ENCODE data around the gene KLHDC1.
A peak's percentile ranks its signal among the peaks of the same experiment; 100 is the strongest.
"Not testable (repeated sequence)": the region's sequence is repeated elsewhere in the genome, so short reads cannot be mapped to it uniquely, and the experiment has no call there.

KLHDC1 gene

GRCh38 chr14:49727171-49727570 is 34.3 kb downstream of the KLHDC1 start:
- no peak for DNase-seq

GRCh38 chr14:49732896-49733295 is 40.0 kb downstream of the KLHDC1 start:
- DNase-seq, result no peak

DNA sequence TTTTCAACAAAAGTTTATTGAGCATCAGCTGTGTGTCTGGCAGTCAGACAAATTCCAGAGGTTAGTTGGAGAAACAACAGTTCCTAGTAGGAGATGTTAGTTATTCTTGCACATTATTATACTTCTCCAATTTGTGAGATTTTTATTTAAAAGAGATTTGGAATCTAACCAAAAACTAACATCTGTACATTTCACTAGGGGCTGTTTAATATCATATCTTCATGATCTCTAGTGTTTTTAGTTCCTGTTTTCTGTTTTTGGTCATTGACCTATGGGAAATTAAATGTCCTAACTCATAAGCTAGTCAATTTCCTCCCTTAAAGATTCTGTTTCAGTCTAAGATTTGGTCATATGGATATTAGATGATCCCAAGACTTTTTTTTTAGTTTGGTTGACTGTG is 40.9 kb downstream of the KLHDC1 start:
- DNase-seq, result no peak

DNA sequence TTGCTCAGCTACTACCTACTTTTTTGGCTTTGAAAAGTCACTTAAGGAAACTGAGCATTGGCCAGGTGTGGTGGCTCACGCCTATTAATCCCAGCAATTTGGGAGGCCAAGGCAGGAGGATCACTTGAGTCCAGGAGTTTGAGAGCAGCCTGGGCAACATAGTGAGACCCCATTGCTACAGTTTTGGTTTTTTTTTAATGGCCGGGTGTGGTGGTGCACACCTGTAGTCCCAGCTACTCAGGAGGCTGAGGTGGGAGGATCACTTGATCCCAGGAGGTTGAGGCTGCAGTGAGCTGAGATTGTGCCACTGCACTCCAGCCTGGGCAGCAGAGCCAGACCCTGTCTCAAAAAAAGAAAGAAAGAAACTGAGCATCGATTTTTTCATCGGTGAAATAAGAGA is 42.7 kb downstream of the KLHDC1 start:
- DNase-seq, result not testable (repeated sequence)

GRCh38 chr14:49745191-49745590 is 52.3 kb downstream of the KLHDC1 start:
- DNase-seq, result no peak

DNA sequence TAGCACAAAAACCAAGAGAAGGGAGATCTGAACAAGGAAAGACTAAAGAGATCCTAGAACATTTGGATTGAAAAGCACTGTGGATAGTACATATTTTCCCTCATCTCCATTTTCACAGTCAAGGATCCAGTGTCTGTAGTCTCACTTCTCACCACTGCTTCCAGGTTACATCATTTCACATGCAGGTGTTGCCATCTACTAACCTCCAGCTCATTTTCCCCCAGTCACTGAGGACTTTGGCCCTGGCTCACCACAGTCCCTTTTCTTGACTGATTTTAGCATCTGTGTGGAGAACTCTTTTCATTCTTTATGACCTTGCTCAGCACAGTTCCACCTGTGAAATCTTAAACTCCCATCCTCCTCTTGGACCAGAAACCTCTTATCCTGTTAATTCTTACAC is 53.6 kb downstream of the KLHDC1 start:
- DNase-seq, result not testable (repeated sequence)

- DNase-seq, result no peak
These were observed 61.7 kb downstream of the KLHDC1 start for GRCh38 chr14:49754570-49755097.

GRCh38 chr14:49755378-49755777 is 62.5 kb downstream of the KLHDC1 start:
- DNase-seq, result no peak

DNA sequence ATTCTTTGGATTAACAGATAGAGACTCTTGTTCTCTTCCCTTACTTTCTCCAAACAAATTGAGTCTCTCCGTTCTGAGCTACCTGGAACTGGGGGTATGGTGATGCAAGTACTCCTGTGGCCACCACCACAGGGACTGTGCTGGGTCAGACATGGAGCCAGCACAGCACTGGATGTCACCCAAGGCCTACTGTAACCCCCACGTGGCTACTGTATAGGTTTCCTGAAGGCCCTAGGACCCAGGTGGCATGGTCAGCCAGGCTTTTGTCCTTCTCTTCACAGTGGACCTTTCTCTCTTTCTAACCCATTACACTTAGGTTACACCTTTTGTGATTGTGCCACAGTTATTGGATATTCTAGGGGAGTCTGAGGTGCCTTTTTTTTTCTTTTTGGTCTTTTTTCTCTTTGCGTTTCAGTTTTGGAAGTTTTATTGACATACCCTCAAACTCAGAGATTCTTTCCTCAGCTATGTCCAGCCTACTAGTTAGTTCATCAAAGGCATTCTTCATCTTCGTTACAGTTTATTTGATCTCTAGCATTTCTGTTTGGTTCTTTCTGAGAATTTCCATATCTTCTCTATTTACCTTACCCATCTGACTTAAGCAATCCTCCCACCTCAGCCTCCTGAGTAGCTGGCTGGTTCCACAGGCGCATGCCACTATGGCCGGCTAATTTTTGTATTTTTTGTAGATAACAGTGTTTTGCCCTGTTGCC is 69.1 kb downstream of the KLHDC1 start:
- no peak for DNase-seq

GRCh38 chr14:49766839-49767238 is 73.9 kb downstream of the KLHDC1 start:
- no peak for DNase-seq

DNA sequence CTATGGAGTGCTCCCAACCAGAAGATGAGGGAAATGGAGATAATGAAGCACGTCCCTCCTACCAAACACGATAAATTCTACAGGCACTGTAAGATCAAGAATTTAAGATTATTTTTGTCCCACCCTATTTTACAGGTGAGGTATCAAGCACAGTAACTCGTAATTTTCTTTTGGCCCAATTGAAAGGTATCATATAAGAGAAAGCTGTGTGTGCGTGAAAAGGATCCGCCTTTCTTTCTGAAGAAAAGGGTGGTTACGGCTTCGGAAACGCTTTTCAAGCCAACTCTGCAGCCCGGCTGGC is 74.3 kb downstream of the KLHDC1 start:
- DNase-seq, result no peak

GRCh38 chr14:49767571-49768300 is 74.8 kb downstream of the KLHDC1 start, which contains the start of gene KLHDC2:
KLHDC2 (plus strand) TSS chr14:49768153; CDS start chr14:49768469, 316 bp downstream.
- peak; percentile 91 to 92 for DNase-seq

DNA sequence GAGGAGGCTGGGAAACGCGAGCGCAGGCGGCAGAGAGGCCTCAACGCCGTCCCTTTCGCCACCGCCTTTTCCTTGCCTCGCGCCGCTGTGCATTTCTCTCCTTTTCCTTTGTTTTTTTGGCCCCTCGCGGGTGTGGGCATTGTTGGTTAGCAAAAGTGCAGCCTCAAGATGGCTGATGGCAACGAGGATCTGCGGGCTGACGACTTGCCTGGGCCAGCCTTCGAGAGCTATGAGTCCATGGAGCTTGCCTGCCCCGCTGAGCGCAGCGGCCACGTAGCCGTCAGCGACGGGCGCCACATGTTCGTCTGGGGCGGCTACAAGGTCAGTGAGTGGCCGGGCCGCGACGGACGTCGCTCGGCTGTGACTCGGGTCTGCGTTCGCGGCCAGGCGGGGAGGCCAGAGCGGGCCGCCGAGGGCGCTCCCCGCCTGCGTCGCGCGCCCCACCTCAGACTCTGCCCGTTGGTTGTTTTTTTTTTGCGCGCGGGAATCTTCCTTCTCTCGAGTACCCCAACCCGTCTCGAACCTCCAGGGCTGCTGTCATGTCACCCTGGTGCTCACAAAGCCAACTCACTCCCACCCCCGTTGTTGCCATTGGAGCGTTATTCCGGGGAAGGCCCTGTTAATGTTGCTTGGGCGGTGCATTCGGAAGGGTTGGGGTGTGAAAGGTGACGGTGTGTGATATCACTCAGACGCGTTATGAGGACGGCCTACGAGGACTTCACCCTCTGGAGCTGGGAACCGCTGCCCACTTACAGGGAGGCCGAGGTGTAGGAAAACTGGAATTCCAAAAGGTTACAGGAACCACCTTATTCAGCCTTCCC is 75.6 kb downstream of the KLHDC1 start:
- peak; percentile 76 to 84 for DNase-seq

DNA sequence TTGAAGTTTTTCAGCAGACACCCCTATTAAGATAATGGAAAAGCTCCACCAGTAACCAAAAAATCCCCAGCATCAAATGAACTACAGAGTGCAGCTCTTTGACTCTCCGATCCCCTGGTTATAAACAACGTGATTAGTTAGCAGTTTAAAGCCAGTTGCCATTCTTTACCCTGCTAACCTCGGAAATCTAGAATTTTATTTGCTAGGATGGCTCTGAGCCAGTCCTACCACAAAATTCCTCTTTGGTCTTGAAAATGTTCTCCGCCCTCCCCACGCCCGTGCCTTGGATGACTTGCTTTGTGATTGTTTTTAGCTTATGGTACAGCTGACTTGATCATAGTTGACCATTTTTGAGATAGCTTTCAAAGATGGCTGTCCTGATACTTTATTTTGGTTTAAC is 76.3 kb downstream of the KLHDC1 start:
- no peak for DNase-seq

- no peak for DNase-seq
These were observed 76.8 kb downstream of the KLHDC1 start for GRCh38 chr14:49769581-49770211.

DNA sequence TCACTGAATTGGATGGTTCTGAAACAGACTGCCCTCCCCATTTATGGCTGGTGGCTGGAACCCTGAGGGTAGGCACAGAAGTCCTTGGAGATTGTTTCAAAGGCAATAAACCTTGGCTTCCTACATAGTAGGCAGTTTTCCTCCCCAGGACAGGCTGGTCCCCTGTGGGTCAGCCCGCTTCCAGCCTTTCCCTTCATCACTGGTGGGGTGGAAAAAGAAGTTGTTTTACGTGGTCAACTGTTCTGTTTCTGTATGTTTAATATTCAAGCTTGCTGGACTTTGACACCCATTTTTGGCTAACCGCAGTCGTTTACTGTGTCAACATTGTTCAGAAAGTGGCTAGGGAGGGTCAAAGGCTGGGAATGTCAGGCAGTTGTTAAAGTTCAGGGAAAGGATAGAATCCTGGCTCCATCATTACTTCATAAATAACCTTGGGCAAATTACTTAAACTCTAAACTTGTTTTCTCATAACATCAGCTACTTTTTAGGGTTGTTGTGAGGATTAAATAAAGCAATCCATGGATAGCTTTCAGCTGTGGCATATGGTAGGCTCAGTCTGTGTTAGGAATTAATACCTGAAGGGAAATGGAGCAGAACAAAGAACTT is 77.4 kb downstream of the KLHDC1 start:
- DNase-seq, result no peak

DNA sequence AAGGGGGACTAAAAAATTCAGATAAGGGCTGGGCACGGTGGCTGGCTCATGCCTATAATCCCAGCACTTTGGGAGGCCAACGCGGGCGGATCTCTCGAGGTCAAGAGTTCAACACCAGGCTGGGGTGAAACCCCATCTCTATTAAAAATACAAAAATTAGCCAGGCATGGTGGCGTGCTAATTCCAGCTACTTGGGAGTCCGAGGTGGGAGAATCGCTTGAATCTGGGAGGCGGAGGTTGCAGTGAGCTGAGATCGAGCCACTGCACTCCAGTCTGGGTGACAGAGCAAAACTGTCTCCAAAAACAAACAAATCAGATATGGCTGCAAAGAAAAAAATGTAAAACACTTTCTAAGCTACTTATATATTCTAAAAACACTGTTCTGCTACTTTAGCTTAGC is 78.8 kb downstream of the KLHDC1 start:
- DNase-seq, result not testable (repeated sequence)

DNA sequence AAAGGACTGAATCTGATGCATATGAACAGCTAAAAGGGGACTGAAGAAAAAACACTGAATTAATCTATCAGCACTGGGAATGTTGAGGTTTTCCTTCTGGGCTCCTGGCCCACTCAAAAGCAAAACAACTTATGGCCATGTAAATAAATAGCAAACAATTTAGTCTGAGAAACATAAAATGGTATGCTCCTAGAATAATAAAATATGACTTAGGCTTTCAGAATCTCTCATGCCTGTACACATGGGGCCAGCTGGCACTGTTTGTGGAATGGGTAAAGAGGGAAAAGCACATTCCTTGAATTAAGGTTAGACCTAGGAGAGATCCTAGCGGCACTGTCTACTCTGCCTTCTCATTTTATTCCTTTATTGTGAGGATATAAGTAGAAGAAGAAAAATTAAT is 81.2 kb downstream of the KLHDC1 start:
- DNase-seq, result no peak

- DNase-seq, result no peak
These were observed 85.5 kb downstream of the KLHDC1 start for GRCh38 chr14:49778421-49778820.

- DNase-seq, result not testable (repeated sequence)
These were observed 88.1 kb downstream of the KLHDC1 start for GRCh38 chr14:49781040-49781439.

GRCh38 chr14:49783394-49784014 is 90.6 kb downstream of the KLHDC1 start:
- DNase-seq, result no peak

GRCh38 chr14:49786315-49786714 is 93.4 kb downstream of the KLHDC1 start:
- no peak for DNase-seq
